ENCODE data around the gene ABCC12. TPM values are rescaled to one million over a fixed set of nuclear protein-coding genes. Genes with fewer than 3 reads are reported as not detected.
A peak's percentile ranks its signal among the peaks of the same experiment; 100 is the strongest.

ABCC12 gene
- total and polyA plus RNA-seq, 7 donors, result not detected

DNA sequence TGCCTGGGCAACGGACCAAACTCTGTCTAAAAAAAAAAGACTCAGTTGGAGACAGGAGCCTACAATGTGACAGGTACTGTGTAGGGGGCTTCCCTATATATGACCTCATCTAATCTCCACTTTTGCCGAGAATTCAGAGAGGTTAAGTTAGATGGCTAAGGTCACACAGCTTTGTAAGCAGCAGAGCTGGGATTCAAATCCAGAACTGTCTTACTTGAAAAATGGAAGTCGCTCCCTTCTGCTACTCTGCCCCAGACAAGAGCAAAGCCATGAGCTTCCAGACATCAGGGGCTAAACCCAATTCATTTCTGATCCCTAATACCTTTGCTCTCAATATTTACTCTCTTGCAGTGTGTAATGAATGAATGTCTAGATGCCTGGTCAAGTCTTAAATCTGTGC lies 41.5 kb upstream of the ABCC12 start:
- Histone ChIP-seq H3K9me3 (no peaks in the 10 kb centered on the region), H3K27ac (no peak overlapping the region), H3K4me3 (no peak overlapping the region), H3K36me3 (no peaks in the 10 kb centered on the region), H3K27me3 (no peaks in the 10 kb centered on the region), H3K4me1 (no peaks in the 10 kb centered on the region)
- TF ChIP-seq, protein P1, sequence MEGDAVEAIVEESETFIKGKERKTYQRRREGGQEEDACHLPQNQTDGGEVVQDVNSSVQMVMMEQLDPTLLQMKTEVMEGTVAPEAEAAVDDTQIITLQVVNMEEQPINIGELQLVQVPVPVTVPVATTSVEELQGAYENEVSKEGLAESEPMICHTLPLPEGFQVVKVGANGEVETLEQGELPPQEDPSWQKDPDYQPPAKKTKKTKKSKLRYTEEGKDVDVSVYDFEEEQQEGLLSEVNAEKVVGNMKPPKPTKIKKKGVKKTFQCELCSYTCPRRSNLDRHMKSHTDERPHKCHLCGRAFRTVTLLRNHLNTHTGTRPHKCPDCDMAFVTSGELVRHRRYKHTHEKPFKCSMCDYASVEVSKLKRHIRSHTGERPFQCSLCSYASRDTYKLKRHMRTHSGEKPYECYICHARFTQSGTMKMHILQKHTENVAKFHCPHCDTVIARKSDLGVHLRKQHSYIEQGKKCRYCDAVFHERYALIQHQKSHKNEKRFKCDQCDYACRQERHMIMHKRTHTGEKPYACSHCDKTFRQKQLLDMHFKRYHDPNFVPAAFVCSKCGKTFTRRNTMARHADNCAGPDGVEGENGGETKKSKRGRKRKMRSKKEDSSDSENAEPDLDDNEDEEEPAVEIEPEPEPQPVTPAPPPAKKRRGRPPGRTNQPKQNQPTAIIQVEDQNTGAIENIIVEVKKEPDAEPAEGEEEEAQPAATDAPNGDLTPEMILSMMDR (IDR thresholded peaks at IDR 0.05), result no peak
- intact Hi-C loops (cut with DNase I), result no loop called here
- DNase-seq, result no peak
- 83 to 87% methylated on average over 3 of the region's 3 CpGs for WGBS, 2 donors

DNA sequence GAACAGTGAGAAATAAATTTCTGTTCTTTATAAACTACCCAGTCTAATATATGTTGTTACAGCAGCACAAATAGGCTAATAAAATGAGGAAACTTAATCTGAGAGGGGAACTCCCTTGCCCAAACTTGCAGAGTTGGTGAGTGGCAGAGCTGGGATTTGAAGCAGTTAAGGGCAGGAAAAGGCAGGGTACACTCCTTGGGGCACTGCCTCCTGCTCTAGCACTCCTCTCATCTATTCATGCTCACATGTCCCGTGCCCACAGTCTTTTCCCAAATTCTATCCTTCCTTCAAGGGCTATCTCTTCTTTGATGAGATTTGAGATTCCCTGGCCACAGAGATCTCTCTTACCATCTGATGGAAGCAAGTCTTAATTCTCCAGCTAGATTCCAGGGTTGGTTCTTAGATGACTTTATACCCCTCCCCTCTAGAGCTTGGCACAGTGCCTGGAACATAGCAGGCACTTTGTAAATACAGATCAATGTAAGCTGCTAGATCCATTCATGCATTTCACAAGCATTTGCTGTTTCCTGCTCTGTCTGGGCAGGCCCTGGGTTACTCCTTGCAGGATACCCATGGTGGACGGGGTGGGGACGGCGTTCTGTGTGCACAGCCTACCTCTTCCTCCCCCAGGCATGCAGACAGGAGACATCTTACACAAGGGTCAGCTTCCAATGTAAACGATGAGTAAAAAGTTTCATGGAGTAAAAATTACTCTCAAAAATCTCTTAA lies 39.2 kb upstream of the ABCC12 start:
- Histone ChIP-seq H3K4me1 (no peaks in the 10 kb centered on the region), H3K27me3 (no peaks in the 10 kb centered on the region), H3K36me3 (no peaks in the 10 kb centered on the region), H3K27ac (no peak overlapping the region), H3K4me3 (no peak overlapping the region), H3K9me3 (no peaks in the 10 kb centered on the region)
- TF ChIP-seq, protein P1 (IDR thresholded peaks at IDR 0.05), result no peak
- TF ChIP-seq POLR2AphosphoS5 (IDR thresholded peaks at IDR 0.05) (no peak), POLR2A (IDR thresholded peaks at IDR 0.05) (no peak), EP300 (IDR thresholded peaks at IDR 0.05) (no peak)
- WGBS, 2 donors, result 21 to 48% methylated on average over 5 of the region's 5 CpGs
- no peak for DNase-seq
- intact Hi-C loops (cut with DNase I), result no loop called here

DNA sequence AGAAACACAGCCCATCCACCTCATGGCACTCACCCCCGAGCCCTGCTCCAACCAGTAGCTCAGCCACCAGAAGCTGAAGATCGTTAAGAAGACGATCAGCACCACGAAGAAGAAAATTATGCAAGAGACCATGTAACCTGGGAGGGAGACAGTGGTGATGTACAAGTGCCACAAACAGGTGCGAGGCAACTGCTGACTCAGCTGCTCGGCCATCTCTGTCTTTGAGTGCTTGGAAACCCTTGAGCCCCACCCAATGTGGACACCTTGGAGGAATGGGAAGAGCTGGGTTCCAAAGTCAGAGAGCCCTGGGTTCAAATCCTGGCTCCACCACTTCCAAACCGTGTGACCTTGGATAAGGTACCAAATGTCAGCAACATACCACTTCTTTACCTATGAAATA lies 38.1 kb upstream of the ABCC12 start:
- TF ChIP-seq POLR2A (IDR thresholded peaks at IDR 0.05), result no peak
- no peak for DNase-seq
- no peaks in the 10 kb centered on the region for H3K27me3 ChIP-seq
- H3K4me3 ChIP-seq, result no peak overlapping the region
- WGBS, 2 donors, result 90 to 91% methylated on average over 7 of the region's 7 CpGs
- no peaks in the 10 kb centered on the region for H3K9me3 ChIP-seq
- H3K4me1 ChIP-seq, result no peaks in the 10 kb centered on the region
- H3K36me3 ChIP-seq, result no peaks in the 10 kb centered on the region
- H3K27ac ChIP-seq, result no peak overlapping the region
- intact Hi-C loops (cut with DNase I), result no loop called here

DNA sequence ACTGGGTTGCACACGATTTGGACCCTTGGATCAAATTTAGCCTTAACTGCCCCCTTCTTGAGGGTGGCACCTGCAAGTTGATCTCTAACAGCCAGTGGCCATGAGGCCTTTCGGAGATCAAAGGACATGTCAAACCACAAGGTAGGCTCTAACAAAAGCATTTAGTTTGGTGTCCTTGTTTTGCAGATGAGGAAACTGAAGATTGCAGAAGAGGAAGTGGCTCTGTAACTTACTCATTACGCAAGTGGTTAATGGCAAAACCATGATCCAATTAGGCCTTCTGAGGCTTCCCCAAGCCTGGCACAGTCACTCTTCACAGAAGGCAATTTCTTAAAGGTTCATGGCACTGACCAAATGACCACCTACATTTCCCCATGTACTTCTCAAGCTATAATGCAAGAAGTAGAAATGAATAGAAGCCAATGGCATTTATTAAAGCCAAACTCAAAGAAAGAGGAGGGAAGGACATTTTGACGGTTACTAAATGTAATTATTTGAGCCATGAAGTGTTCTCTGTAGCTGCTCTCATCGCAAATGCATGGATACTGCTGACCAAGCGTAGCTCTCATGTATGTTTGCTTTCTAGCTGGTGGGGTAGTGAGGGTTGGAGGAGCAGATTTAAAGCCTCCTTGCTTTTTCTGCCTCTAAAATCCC lies 32.8 kb upstream of the ABCC12 start:
- H3K4me1 ChIP-seq, result no peaks in the 10 kb centered on the region
- H3K4me3 ChIP-seq, result no peak overlapping the region
- H3K36me3 ChIP-seq, result no peaks in the 10 kb centered on the region
- no peaks in the 10 kb centered on the region for H3K27me3 ChIP-seq
- no peak for DNase-seq
- H3K27ac ChIP-seq, result no peak overlapping the region
- no peak for TF ChIP-seq EP300 (IDR thresholded peaks at IDR 0.05)
- WGBS, 2 donors, result 73 to 88% methylated on average over 6 of the region's 6 CpGs
- no peaks in the 10 kb centered on the region for H3K9me3 ChIP-seq
- intact Hi-C loops (cut with DNase I), result no loop called here

DNA sequence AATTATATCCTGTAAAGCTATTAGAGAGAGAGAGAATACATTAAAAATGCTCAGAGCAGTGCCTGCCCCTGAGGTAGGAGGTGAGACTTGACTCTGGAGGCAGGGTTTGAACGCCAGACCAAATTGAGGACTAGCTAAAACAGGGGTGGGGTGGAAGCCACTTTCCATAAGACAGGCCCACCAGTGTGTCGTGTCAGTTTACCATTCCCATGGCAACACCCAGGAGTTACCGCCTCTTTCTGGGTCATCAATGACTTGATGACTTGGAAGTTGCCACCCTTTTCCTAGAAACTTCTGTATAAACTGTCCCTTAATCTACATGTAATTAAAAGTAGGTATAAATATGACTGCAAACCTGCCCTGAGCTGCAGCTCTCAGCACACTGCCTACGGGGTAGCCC lies 32.0 kb upstream of the ABCC12 start:
- TF ChIP-seq, protein P1 (IDR thresholded peaks at IDR 0.05), result no peak
- no peak for TF ChIP-seq EP300 (IDR thresholded peaks at IDR 0.05)
- no peak for TF ChIP-seq POLR2A (IDR thresholded peaks at IDR 0.05)
- TF ChIP-seq POLR2AphosphoS5 (IDR thresholded peaks at IDR 0.05), result no peak
- H3K27ac ChIP-seq, result no peak overlapping the region

DNA sequence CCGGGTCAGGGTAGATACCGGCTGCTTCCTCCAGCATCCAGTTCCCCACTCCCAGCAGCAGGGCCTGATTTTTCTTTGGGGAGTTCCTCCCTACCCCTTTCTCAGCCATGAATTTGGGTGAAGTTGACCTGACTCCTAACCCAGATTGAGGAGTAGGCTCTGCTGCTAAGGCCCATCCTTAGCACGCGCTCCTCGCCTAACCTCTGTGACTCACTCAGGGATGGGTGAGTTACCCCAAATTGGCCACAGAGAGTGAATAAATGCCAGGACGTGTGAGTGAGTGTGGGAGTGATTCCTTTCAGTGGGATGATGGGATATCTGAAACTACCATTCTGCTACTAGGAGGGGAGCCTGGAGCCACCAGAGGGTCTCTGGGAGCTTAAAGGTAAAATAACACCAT lies 28.9 kb upstream of the ABCC12 start:
- Histone ChIP-seq H3K27me3 (no peaks in the 10 kb centered on the region), H3K4me1 (no peaks in the 10 kb centered on the region), H3K4me3 (no peak overlapping the region), H3K27ac (no peak overlapping the region), H3K36me3 (no peaks in the 10 kb centered on the region), H3K9me3 (no peaks in the 10 kb centered on the region)
- DNase-seq, result peak; percentile 19
- WGBS, 2 donors, result 88 to 90% methylated on average over 6 of the region's 6 CpGs
- intact Hi-C loops (cut with DNase I), result no loop called here
- no peak for TF ChIP-seq EP300 (IDR thresholded peaks at IDR 0.05)
- TF ChIP-seq POLR2A (IDR thresholded peaks at IDR 0.05), result no peak
- TF ChIP-seq, protein P1 (IDR thresholded peaks at IDR 0.05), result no peak
- TF ChIP-seq POLR2AphosphoS5 (IDR thresholded peaks at IDR 0.05), result no peak

More for the DNA sequence above, 32.0 kb upstream of the ABCC12 start:
- no peak for DNase-seq
- 91% methylated on average over 4 of the region's 4 CpGs for WGBS, 2 donors
- Histone ChIP-seq H3K27me3 (no peaks in the 10 kb centered on the region), H3K9me3 (no peaks in the 10 kb centered on the region), H3K4me3 (no peak overlapping the region), H3K36me3 (no peaks in the 10 kb centered on the region), H3K4me1 (no peaks in the 10 kb centered on the region)
- intact Hi-C loops (cut with DNase I), result no loop called here
